HG02588 (cell line): ENCODE results near the gene CDC5L.
A peak's percentile ranks its signal among the peaks of the same experiment; 100 is the strongest.
"Not testable (repeated sequence)": the region's sequence is repeated elsewhere in the genome, so short reads cannot be mapped to it uniquely, and the experiment has no call there.

Experiments
- ATAC-seq: cut with Tn5 transposase; IDR thresholded peaks from one replicate; pipeline ENCODE4 v1.9.1; 2021; ENCODE audit warnings: mild to moderate bottlenecking, moderate library complexity; ENCODE audit not compliant: unreplicated experiment

The CDC5L gene

GRCh38 chr6:44387346-44388134 lies at the start of gene CDC5L:
Gene CDC5L, plus strand, starts transcription at chr6:44387706. Its CDS starts 118 bp downstream, at chr6:44387824.
- peak; percentile 92 for ATAC-seq

- peak; percentile 63 for ATAC-seq
Measured at GRCh38 chr6:44338228-44339122, 49.0 kb upstream of the CDC5L start.

GRCh38 chr6:44339301-44339700 lies 48.2 kb upstream of the CDC5L start:
- no peak for ATAC-seq

GRCh38 chr6:44339763-44340625 lies 47.5 kb upstream of the CDC5L start:
- ATAC-seq, result no peak

- no peak for ATAC-seq
Measured at GRCh38 chr6:44341095-44341890, 46.2 kb upstream of the CDC5L start.

GRCh38 chr6:44342052-44342451 lies 45.5 kb upstream of the CDC5L start:
- no peak for ATAC-seq

- ATAC-seq, result no peak
Measured at GRCh38 chr6:44342489-44342888, 45.0 kb upstream of the CDC5L start, which contains the start of gene SPATS1. Gene SPATS1, plus strand, starts transcription at chr6:44342650. Its CDS starts 446 bp downstream, at chr6:44343096.

- not testable (repeated sequence) for ATAC-seq
Measured at GRCh38 chr6:44346818-44347217, 40.7 kb upstream of the CDC5L start.

- ATAC-seq, result no peak
Measured at GRCh38 chr6:44349904-44350649, 37.4 kb upstream of the CDC5L start.

GRCh38 chr6:44350650-44350994 lies 36.9 kb upstream of the CDC5L start:
- ATAC-seq, result not testable (repeated sequence)

- ATAC-seq, result no peak
Measured at GRCh38 chr6:44352259-44352658, 35.2 kb upstream of the CDC5L start.

GRCh38 chr6:44353336-44353735 lies 34.2 kb upstream of the CDC5L start:
- no peak for ATAC-seq

- no peak for ATAC-seq
Measured at GRCh38 chr6:44355640-44356039, 31.9 kb upstream of the CDC5L start.

- ATAC-seq, result no peak
Measured at GRCh38 chr6:44356487-44356886, 31.0 kb upstream of the CDC5L start.

- ATAC-seq, result no peak
Measured at GRCh38 chr6:44359973-44360372, 27.5 kb upstream of the CDC5L start.

- ATAC-seq, result no peak
Measured at GRCh38 chr6:44361947-44362346, 25.6 kb upstream of the CDC5L start.

- ATAC-seq, result no peak
Measured at GRCh38 chr6:44363377-44363926, 24.1 kb upstream of the CDC5L start.

GRCh38 chr6:44366781-44367180 lies 20.7 kb upstream of the CDC5L start:
- ATAC-seq, result no peak

GRCh38 chr6:44367681-44368080 lies 19.8 kb upstream of the CDC5L start:
- no peak for ATAC-seq
